Epithelial cell of esophagus (primary cell): ENCODE data around the gene MMP28.

Source experiments
- DNase-seq: peaks from one replicate; pipeline ENCODE4 v3.0.0; 2010; ENCODE audit warnings: low read depth
- H3K4me3 ChIP-seq: 2 replicates; pipeline ENCODE4 v1.5.1; 2011; ENCODE audit warnings: mild to moderate bottlenecking, low read length, control low read depth
- CTCF ChIP-seq: IDR thresholded peaks from 2 replicates; pipeline ENCODE4 v1.5.1; 2011; ENCODE audit warnings: low read depth, mild to moderate bottlenecking, low read length, control low read depth, inconsistent platforms; ENCODE audit not compliant: insufficient read depth; ENCODE audit errors: missing control alignments

MMP28 gene

GRCh38 chr17:35825206-35825605, 29.8 kb upstream of the MMP28 start:
- no peak overlapping the region for H3K4me3 ChIP-seq
- TF ChIP-seq CTCF = no peak
- no peak for DNase-seq

- DNase-seq = no peak
- no peak overlapping the region for H3K4me3 ChIP-seq
- no peak for TF ChIP-seq CTCF
Observed at GRCh38 chr17:35821308-35821707, 25.9 kb upstream of the MMP28 start.

DNA sequence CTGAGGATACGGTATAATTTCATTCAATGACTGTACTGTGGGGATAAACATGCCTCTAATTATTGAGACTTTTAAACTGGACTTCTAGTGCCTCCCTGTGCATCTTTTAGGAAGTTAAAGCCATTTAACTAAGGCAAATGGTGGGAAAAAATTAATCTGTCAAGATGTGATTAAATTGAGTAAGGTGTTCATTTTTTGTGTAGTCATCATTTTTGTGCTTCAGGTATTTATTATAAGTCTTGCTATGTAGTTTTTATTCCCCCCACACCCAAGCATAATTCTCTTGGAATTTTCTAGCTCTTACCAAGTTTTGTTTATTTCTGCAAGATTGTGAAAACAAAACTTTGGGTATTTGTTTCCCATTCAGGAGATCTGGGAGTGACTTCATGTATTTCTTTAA, 24.0 kb upstream of the MMP28 start:
- no peak overlapping the region for H3K4me3 ChIP-seq
- no peak for DNase-seq
- TF ChIP-seq CTCF = no peak

DNA sequence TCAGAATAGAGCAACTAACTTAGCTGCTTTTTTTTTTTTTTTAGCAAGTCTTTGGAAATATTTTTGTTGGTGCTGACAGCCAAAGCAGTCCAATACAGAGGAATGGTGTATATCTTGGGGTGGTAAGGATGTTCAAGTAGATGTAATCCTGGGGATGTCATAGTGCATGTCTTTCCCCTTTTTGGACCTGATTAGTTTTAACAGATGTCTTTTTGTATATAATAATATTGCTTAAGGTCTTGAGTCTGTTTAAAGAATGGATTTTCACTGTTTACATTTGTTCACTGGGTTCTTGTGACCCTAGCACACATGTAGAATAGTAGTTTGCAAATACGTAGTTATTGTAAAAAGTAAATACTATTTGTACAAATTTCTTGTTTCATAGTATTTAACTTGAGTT, 21.8 kb upstream of the MMP28 start:
- no peak overlapping the region for H3K4me3 ChIP-seq
- no peak for TF ChIP-seq CTCF
- DNase-seq = no peak

DNA sequence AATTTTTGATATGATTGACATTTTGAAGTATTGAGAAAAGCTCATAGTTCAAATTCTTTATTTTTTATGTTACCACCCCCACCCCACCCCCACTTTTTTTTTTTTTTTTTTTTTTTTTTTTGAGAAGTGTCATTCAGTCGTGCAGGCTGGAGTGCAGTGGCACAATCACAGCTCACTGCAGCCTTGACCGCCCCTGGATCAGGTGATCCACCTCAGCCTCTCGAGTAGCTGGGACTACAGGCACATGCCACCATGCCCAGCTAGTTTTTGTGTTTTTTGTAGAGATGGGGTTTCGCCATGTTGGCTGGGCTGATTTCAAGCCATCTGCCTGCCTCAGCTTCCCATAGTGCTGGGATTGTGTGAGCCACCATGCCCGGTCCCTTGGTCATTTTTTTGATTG, 21.3 kb upstream of the MMP28 start:
- DNase-seq = no peak
- TF ChIP-seq CTCF = no peak
- H3K4me3 ChIP-seq = no peak overlapping the region

DNA sequence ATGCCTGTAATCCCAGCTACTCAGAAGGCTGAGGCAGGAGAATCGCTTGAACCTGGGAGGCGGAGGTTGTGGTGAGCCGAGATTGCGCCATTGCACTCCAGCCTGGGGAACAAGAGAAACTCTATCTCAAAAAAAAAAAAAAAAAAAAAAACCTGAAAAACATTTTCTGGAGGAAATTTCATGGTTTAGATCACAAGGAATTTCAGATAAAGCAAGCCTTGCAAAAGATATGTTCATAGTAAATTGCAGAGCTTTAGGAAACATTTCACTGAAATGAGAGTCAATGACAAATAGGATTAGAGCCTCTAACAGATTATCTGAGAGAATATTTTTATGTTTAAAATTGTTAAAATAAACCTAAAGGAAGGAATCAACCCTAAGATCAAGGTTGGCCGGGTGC, 17.0 kb upstream of the MMP28 start:
- no peak overlapping the region for H3K4me3 ChIP-seq
- no peak for TF ChIP-seq CTCF
- no peak for DNase-seq

DNA sequence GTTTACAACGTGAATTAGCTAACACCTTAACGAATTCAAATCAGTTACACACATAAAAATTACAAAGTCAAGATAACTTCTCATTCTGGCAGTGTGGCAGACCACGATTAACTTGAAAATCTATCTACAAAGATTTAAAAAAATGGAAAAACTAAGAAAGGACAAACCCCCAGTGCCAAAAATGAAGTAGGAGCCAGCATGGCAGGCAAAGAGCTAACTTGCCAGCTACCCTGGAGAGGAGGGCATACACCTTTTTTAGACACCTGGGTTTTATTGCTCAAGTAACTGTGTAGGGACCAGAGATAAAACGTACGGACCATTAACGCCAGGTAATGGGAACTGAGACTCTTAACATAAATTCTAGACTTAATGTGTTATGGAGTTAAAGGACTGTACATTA, 16.3 kb upstream of the MMP28 start:
- no peak overlapping the region for H3K4me3 ChIP-seq
- no peak for TF ChIP-seq CTCF
- no peak for DNase-seq
